ENCODE measurements around the gene CSRP1. TPM values are rescaled to one million over a fixed set of nuclear protein-coding genes. Genes with fewer than 3 reads are reported as not detected.

CSRP1 gene
- total and polyA plus RNA-seq, 2 experiments from 2014 or later: 78.9 to 135 TPM

DNA sequence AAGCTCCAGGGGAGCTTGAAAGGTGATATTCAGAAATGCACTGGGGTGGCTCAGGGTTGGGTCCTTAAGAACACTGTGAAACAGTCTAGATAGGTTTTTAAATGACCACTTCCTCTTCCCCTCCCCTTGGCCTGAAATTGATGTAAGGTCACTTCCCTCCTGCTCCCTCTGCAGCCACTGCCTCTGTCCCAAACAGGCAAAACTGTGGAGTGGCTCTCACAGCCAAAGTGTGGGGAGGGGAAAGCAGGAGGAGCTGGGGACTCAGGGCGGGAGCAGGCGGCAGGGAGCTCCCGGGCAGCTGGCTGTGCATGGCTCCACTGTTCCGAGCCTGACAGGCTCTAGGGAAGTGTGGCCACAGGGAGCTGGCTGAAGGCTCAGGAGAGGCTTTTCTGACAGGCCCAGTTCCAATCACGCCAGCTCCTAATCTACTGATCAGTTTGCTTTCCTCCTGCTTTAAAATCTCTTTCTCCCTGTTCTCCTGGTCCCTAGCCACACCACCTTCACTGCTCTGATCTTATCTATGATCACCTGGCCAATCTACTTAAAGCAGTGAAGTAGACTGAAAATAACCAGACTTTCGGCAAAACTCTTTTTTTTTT is 5.1 kb upstream of the CSRP1 start:
- Histone ChIP-seq H3K9me3 (ENCODE audit: low read depth) (no peaks in the 10 kb centered on the region), H3K4me3 (no peak overlapping the region), H3K36me3 (no peaks in the 10 kb centered on the region), H3K27me3 (no peaks in the 10 kb centered on the region), H3K27ac (peak overlapping the region; percentile 96), H3K4me1 (ENCODE audit: low read depth) (peaks cover 30% of the 10 kb centered on the region)
- peak; percentile 57 to 91 for DNase-seq (ENCODE audit: low read depth in 1 of 2, low spot score in 1 of 2)
- TF ChIP-seq, protein P1, sequence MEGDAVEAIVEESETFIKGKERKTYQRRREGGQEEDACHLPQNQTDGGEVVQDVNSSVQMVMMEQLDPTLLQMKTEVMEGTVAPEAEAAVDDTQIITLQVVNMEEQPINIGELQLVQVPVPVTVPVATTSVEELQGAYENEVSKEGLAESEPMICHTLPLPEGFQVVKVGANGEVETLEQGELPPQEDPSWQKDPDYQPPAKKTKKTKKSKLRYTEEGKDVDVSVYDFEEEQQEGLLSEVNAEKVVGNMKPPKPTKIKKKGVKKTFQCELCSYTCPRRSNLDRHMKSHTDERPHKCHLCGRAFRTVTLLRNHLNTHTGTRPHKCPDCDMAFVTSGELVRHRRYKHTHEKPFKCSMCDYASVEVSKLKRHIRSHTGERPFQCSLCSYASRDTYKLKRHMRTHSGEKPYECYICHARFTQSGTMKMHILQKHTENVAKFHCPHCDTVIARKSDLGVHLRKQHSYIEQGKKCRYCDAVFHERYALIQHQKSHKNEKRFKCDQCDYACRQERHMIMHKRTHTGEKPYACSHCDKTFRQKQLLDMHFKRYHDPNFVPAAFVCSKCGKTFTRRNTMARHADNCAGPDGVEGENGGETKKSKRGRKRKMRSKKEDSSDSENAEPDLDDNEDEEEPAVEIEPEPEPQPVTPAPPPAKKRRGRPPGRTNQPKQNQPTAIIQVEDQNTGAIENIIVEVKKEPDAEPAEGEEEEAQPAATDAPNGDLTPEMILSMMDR (IDR thresholded peaks at IDR 0.05; ENCODE audit: low read depth, low read length): no peak

- Histone ChIP-seq H3K27ac (peak overlapping the region; percentile 96), H3K27me3 (no peaks in the 10 kb centered on the region), H3K36me3 (no peaks in the 10 kb centered on the region), H3K9me3 (ENCODE audit: low read depth) (no peaks in the 10 kb centered on the region), H3K4me1 (ENCODE audit: low read depth) (peaks cover 33% of the 10 kb centered on the region), H3K4me3 (no peak overlapping the region)
- DNase-seq (ENCODE audit: low read depth in 1 of 2, low spot score in 1 of 2): no peak
- TF ChIP-seq, protein P1 (IDR thresholded peaks at IDR 0.05; ENCODE audit: low read depth, low read length): no peak
These were observed 4.5 kb upstream of the CSRP1 start for GRCh38 chr1:201511396-201511940.

DNA sequence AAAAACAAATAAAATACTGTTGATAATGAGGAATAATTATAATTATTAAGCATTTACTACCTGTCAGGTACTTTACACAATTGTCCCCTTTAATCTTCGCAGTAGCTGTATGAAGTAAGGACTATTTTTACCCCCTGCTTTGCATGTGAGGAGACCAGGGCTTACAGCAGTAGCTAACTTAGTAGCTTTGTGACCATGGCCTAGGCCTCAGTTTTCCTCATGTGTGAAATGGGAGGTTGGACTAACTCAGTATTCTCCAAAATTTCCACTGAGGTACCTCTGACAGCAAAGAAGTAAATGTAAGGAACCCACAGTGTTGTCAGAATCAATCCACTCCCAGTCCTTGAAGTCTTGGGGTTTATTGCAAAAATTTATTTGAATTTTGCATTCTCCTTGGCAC is 3.8 kb upstream of the CSRP1 start:
- peaks cover 38% of the 10 kb centered on the region for H3K4me1 ChIP-seq (ENCODE audit: low read depth)
- no peaks in the 10 kb centered on the region for H3K36me3 ChIP-seq
- peak overlapping the region; percentile 96 for H3K27ac ChIP-seq
- no peaks in the 10 kb centered on the region for H3K9me3 ChIP-seq (ENCODE audit: low read depth)
- no peak for DNase-seq (ENCODE audit: low read depth in 1 of 2, low spot score in 1 of 2)
- no peaks in the 10 kb centered on the region for H3K27me3 ChIP-seq
- TF ChIP-seq, protein P1 (IDR thresholded peaks at IDR 0.05; ENCODE audit: low read depth, low read length): no peak
- H3K4me3 ChIP-seq: no peak overlapping the region

GRCh38 chr1:201509601-201510374 is 2.9 kb upstream of the CSRP1 start:
- no peaks in the 10 kb centered on the region for H3K9me3 ChIP-seq (ENCODE audit: low read depth)
- DNase-seq (ENCODE audit: low read depth in 1 of 2, low spot score in 1 of 2): no peak
- peaks cover 35% of the 10 kb centered on the region for H3K4me1 ChIP-seq (ENCODE audit: low read depth)
- TF ChIP-seq, protein P1 (IDR thresholded peaks at IDR 0.05; ENCODE audit: low read depth, low read length): no peak
- no peak overlapping the region for H3K27ac ChIP-seq
- H3K36me3 ChIP-seq: no peaks in the 10 kb centered on the region
- H3K27me3 ChIP-seq: no peaks in the 10 kb centered on the region
- no peak overlapping the region for H3K4me3 ChIP-seq

DNA sequence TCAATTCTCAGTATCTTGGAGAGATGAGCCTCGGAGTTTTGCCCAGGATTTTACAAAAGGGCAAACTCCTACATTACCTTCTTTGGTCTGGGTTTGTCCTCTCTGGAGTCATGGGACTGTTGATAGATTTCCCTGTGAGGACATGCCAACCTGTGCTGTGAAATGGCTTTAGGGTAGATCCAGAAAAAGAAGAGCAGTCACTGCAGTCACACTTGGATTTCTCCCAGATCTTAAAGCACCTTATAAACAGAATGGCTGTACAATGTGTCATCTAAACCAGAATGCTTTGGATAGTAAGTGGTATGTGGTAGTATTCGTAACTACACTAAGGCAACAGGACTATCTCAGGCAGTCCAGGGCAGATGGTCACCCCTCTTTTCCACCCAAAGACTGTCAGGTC is 1.9 kb upstream of the CSRP1 start:
- no peaks in the 10 kb centered on the region for H3K27me3 ChIP-seq
- H3K9me3 ChIP-seq (ENCODE audit: low read depth): no peaks in the 10 kb centered on the region

More for the DNA sequence above, 1.9 kb upstream of the CSRP1 start:
- TF ChIP-seq, protein P1 (IDR thresholded peaks at IDR 0.05; ENCODE audit: low read depth, low read length): no peak
- no peak overlapping the region for H3K27ac ChIP-seq
- peaks cover 37% of the 10 kb centered on the region for H3K4me1 ChIP-seq (ENCODE audit: low read depth)
- H3K4me3 ChIP-seq: no peak overlapping the region
- H3K36me3 ChIP-seq: no peaks in the 10 kb centered on the region
- DNase-seq (ENCODE audit: low read depth in 1 of 2, low spot score in 1 of 2): no peak

Measured in cardiac muscle cell (in vitro differentiated cells and primary cell).